ENCODE measurements around the gene OR6J1.
"Not testable (repeated sequence)": the region's sequence is repeated elsewhere in the genome, so short reads cannot be mapped to it uniquely, and the experiment has no call there.

Gene OR6J1

DNA sequence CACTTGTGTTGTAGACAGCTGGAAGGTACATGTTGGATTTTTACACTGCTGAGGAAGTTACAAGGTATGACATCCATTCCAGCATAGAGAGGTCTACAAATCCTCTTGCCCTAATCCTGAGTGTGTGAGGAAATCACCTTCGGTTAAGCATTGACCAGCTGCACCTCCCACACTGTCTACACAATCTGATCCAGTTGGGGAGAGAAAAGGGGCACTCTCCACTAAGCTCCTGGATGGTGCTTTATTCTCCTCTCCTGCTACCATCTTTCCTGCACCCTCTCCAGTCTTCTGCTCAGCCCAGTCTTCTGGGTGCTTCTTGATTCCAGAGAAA is at the start of gene OR6J1:
Gene OR6J1 (minus strand): TSS at position 48 of the 331 bp plus-strand sequence. CDS start 9,541 bp downstream, outside the sequence.
- DNase-seq: no peak

DNA sequence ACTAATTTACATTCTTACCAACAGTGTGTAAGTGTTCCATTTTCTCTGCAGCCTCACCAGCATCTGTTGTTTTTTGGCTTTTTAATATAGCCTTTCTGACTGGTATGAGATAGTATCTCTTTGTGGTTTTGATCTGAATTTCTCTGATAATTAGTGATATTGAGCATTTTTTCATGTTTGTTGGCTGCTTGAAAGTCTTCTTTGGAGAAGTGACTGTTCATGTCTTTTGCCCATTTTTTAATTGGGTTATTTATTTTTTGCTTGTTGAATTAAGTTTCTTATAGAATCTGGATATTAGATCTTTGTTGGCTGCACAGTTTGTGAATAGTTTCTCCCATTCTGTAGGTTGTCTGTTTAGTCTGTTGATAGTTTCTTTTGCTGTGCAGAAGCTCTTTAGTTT is 48.0 kb upstream of the OR6J1 start:
- no peak for DNase-seq

DNA sequence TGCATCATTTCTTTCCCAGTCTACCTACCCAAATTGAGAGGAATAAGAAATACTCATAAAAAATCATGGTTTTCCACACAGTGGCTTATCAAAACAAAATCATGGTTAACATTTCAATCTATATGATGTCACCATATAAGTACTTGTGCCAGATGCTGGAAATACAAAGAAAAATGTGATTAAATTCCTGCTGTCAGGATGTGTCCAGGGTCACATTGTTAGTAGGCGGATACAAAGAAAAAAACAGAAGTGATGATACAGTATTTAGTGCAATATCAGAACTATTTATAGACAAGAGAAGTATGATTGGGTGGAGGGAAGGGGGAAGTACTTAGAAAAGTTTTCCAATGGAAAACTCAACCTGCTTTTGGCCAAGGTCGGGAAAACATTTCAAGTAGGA is 47.0 kb upstream of the OR6J1 start:
- no peak for DNase-seq

DNA sequence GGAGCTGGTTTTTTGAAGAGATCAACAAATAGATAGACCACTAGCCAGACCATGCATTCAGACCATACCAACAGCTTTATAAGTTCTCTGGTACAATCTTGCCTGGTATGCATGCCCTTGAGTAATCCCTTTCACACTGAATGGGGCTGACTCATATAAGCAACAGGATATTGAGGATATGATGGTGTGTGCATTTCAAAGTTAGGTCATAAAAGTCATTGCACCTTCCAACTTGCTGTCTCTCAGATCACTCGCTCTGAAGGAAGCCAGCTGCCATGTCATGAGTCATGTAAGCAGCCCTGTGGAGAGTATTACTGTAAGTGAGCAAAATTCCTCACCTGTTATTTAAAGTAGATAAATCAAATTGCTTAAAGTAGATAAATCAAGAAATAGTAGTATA is 45.0 kb upstream of the OR6J1 start:
- no peak for DNase-seq

DNA sequence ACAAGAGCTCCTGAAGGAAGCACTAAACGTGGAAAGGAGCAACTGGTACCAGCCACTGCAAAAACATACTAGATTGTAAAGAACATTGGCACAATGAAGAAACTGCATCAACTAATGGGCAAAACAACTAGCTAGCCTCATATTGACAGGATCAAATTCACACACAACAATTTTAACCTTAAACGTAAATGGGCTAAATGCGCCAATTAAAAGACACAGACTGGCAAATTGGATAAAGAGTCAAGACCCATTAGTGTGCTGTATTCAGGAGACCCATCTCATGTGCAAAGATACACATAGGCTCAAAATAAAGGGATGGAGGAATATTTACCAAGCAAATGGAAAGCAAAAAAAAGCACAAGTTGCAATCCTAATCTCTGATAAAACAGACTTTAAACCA is 43.8 kb upstream of the OR6J1 start:
- not testable (repeated sequence) for DNase-seq

DNA sequence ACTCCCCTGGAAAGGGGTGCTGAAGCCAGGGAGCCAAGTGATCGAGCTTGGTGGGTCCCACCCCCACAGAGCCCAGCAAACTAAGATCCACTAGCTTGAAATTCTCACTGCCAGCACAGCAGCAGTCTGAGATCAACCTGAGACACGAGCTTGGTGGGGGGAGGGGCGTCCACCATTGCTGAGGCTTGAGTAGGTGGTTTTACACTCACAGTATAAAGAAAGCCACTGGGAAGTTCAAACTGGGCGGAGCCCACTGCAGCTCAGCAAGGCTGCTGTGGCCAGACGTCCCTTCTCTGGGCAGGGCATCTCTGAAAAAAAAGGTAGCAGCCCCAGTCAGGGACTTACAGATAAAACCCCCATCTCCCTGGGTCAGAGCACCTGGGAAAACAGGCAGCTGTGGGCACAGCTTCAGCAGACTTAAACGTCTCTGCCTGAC is 42.0 kb upstream of the OR6J1 start:
- DNase-seq: not testable (repeated sequence)

DNA sequence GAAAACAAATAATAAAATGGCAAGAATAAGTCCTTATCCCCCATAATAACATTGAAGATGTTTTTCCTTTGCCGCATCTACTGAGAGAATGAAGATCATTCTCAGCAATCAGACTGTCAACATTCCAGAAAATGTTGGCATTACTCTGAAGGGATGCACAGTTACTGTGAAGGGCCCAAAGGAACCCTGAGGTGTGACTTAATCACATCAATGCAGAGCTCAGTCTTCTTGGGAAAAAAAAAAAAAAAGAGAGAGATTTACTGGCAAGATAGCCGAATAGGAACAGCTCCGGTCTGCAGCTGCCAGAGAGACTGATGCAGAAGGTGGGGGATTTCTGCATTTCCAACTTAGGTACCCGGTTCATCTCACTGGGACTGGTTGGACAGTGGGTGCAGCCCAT is 41.3 kb upstream of the OR6J1 start:
- DNase-seq: no peak

DNA sequence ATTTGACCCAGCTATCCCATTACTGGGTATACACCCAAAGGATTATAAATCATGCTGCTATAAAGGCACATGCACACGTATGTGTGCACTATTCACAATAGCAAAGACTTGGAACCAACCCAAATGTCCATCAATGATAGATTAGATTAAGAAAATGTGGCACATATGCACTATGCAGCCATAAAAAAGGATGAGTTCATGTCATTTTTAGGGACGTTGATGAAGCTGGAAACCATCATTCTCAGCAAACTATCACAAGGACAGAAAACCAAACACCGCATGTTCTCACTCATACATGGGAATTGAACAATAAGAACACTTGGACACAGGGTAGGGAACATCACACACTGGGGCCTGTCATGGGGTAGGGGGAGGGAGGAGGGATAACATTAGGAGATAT is 39.3 kb upstream of the OR6J1 start:
- not testable (repeated sequence) for DNase-seq

DNA sequence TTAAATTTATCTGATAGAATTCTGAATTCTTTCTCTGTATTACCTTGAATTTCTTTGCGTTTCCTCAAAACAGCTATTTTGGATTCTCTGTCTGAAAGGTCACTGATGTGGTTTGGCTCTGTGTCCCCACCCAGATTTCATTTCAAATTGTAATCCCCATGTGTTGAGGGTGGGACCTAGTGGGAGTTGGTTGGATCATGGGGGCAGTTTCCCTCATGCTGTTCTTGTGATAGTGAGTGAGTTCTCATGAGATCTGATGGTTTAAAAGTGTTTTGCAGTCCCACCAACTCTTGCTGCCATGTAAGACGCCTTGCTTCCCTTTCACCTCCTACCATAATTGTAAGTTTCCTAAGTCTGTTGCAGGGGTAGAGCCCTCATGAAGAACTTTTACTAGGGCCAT is 34.1 kb upstream of the OR6J1 start:
- no peak for DNase-seq

DNA sequence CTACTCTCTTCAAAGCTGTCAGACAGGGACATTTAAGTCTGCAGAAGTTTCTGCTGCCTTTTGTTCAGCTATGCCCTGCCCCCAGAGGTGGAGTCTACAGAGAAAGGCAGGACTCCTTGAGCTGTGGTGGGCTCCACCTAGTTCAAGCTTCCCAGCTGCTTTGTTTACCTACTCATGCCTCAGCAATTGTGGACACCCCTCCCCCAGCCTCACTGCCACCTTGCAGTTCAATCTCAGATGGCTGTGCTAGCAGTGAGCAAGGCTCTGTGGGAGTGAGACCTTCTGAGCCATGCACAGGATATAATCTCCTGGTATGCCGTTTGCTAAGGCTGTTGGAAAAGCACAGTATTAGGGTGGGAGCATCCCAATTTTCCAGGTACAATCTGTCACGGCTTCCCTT is 33.4 kb upstream of the OR6J1 start:
- DNase-seq: not testable (repeated sequence)

DNA sequence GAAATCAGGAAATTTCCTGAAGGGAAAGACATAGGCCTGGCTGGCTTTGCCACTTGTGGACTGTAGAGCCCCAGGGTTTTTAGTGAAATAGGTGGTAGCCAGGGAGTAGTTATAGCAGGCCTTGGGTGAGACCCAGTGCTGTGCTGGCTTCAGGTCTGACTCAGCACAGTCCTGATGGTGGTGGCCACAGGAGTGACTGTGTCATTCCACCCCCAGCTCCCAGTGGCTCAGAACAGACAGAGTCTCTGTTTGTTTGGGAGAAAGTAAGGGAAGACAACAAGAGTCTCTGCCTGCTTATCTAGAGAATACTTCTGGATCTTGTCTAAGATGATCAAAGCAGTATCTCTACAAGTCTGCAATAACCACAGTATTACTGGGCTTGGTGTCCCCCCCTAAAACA is 27.5 kb upstream of the OR6J1 start:
- no peak for DNase-seq

DNA sequence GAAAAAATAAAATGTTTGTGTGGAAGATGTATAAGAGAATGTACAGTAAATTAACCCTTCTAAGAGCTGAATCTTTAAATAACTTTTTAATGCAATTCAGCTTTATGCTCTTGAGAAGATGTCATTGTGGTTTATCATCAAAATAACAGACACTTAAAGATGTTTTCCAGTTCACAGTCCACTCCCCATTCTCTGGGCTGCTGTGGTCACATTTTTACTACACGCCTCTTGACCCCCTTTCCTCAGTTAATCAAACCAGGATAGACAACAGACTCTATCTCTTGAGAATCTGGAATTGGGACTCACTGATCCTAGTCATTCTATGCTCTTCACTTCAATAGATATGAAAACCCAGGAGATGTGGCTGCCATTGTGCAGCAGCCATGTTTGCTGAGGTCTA is 24.7 kb upstream of the OR6J1 start:
- DNase-seq: no peak

DNA sequence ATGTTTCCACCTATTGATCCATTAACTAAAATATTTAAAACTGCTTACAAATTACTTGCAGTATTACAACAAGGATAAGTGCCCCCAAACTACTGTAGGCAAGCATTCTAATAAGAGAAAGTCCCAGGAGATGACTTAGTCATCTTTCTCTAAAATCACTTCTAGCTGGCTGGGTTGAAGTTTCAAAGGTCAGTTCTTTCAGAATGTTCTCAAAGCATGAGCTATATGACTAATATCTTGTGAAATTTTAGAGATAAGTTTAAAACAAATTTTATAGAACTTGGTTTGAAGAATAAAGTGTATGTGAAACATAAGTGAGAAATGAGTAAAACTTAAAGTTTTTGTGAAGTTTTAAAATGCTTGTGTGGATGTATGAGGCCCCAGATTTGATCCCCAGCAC is 24.3 kb upstream of the OR6J1 start:
- no peak for DNase-seq

DNA sequence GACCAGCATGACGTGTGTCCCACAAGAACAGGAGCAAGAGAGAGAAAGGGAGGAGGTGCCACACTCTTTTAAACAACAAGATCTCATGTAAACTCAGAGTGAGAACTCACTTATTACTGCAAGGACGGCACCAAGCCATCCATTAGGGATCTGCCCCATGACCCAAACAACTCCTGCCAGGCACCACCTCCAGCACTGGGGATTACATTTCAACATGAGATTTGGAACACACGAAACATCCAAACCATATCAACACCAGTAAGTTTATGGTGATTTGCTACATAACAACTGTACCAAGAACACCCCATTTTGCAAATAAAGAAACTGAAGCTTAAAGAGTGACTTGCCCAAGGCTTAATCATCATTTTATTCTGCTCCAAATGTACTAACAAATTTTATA is 23.7 kb upstream of the OR6J1 start:
- DNase-seq: no peak

DNA sequence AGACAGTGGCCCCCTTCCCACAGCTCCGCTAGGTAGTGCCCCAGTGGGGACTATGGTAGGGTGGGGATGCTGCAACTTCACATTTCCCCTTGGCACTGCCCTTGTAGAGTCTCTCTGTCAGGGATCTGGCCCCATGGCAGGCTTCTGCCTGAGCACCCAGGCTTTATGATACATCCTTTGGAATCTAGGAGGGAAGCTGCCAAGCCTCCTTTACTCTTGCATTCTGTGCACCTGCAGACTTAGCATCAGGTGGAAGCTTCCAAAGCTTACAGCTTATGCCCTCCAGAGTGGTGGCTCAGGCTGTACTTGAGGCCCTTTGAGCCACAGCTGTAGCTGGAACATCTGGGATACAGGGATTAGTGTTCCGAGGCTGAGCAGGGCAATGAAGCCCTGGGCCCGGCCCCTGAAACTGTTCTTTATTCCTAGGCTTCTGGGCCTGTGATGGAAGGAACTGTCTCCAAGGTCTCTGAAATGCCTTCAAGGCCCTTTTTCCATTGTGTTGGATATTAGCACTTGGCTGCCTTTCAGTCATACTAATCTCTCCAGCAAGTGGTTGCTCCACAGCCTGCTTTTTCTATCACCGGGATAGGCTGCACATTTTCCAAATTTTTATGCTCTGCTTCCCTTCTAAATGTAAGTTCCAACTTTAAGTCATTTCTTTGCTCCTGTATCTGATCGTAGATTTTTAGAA is 22.2 kb upstream of the OR6J1 start:
- no peak for DNase-seq

DNA sequence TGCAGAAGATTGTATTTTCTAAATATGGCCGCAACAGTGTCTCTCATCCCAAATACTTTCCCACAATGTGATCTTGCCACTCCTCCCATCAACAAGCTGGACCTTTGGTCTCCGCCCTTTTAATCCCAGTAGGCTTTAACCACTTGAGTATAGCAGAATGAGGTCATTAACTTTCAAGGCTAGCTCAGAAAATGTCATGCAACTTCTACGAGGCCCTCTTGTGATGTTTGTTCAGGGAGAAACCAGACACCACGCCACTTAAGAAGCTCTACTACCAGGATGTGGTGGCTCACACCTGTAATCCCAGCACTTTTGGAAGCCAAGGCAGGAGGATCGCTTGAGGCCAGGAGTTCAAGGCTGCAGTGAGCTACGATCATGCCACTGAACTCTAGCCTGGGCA is 20.1 kb upstream of the OR6J1 start:
- no peak for DNase-seq

DNA sequence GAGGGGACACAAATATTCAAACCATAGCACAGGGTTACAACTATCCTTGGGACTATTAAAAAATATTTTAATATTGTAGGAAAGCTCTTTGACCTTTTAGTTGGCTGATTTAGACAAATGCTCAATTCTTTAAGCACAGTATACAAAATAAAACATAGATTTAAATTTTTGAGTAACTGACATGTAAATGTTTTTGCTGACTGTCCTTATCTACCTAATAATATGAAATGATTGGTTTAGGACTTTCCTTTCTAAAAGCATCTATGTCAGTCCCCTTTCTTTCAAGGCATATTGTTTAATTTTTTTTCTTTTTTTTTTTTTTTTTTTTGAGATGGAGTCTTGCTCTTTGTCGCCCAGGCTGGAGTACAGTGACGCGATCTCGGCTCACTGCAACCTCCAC is 16.5 kb upstream of the OR6J1 start:
- no peak for DNase-seq

DNA sequence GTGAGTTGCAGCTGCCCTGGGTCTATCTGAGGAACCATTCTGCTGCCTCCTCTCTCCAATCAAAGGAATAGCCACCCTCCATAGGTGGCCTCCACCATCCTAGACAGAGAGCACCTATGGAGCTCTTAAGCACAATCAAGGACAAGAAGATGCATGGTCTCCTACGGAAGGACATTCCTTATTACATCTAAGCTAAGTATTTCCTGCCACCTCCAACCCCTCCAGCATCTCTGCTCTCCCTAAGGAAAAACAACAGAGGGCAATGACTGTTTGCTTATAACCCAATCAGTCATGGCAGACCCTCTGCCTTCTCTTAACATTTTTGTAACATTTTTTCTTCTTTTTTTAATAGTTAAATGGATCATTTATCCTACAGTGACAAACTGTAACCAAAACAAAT is 14.8 kb upstream of the OR6J1 start:
- no peak for DNase-seq

DNA sequence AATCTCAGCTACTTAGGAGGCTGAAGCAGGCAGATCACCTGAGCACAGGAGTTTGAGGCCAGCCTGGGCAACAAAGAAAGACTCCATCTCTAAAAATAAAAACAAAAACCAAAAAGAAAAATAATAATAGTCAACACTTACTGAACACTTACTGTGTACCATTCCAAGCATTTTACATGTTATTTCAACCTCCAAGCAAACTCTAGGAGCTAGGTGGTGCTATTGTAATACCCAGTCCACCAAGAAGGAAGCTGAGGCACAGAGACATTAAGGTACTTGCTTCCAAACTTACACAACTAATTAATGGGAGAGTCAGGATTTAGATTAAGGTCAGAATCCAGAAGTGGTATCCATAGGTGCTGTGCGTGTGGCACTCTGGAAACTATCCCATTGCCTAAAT is 13.7 kb upstream of the OR6J1 start:
- DNase-seq: no peak

DNA sequence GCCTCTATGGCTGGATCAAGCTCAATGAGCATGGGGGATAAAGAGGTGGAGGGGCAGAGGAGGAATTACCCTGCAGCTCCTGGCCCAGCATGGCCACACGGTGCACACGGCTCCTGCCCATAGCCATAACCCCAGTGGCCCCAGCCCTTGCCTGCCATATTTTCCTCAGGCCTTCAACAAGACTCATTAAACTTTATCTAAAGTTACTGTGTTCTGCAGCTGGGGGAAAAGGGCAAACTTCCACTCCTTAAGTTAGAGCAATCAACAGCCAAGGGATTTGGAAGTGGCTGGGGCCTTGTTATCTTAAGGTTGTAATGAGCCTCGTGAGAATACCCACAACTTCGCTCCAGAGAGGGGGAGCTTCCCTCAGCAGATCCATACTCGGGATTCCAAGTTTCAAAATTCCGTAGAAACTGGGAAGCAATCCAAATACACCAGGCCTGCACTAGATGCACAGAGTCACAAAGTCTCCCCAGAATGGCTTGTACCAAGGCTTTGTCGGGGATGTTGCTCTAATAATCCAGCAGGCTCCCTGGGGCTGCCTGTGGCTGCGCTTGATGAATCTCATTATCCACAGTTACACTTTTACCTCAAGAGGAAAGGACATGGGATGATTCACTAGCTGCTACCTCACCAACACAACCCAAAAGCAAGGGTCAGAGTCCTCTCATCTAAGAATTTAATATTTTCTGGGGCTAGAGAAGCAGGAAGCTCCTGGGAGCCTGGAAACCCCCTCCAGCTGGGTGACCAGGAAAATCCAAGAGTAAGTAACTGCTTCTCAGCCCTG is 13.0 kb upstream of the OR6J1 start:
- no peak for DNase-seq

DNA sequence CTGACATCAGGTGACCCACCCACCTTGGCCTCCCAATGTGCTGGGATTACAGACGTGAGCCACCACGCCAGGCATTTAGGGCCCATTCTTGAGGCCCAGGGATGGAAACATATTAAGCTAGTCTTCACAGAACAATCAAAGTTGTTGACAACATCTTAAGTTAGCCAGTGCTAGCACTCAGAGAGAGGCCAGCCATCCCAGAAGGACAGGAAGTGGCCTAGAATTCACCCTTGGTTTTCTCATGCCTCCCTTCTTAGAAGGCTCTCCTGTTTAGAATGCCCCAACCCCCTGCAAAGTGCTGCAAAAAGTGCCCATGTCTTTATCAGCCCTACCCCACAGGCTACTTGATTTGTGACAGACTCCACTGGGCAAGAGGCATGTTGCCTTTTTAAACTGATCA is 12.1 kb upstream of the OR6J1 start:
- no peak for DNase-seq

DNA sequence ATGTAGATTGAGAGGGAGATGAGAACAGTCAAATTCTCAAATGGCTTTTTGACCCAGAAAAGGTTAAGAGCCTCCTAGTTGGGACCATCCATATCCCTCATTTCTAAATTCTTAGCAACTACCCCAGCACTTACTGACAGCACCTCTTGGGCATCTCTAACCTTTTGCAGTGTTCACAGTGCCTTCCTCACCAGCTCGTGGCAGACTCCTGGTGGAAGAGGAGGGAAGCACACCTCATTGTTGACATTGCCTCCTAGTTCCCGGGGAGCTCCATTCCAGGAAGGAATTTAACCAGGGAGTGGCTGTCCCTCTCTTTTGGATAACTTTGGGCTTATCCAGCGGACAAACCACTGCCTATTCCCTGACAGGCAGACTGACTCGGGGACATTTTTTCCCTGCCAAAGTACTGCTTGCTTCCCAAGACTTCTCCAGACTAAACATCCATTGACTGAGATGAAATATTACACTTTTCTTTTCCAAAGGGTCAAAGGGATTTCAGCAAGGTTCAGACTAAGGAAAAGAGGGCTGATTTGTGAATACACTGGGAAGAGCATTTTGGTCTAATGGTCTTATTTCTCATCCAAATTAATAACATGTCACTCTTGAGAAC is 9.0 kb upstream of the OR6J1 start:
- DNase-seq: peak; percentile 47

DNA sequence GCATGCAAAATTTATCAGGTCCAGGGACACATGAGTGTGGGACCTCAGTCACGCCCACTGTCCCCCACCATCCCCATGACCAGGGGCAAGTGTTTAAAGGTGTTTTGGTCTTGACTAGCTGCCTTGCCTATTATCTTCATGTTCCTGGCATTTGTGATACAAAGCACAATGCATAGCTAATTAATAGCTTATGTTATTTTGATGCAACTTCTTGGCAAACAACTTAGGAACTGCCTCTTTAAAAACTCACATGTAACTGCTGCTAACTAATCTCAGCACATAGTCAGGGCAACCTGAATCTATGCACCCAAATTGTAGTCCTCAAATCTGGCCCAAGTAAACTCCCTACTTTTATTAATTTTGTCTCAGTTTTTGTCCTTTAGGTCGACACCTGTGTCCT is 7.4 kb upstream of the OR6J1 start:
- DNase-seq: no peak

DNA sequence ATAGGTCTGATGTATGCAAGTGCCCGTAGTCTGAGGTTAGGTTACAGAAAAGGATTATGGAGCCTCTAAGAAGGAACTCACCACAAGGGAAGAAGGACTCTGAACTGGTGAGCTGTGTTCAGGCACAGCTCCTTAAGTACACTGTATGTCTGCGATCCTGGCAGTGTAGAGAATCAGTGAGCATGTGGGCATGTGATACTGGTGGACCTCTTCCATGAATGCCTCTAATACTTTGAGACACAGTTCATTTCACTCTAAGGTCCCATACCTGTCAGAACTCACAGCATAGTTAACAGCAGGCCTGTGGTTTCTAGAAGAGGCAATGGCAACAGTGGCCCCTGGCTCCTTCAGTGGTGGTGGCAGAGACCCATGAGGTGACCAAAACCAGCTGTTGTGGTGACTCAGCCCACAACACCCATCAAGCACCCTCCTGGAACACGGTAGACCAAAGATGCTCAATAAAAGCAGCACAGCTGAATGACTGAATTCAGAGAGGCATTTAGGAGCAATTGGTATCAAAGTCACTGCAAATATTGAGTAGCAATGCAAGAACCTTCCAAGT is 6.9 kb upstream of the OR6J1 start:
- DNase-seq: no peak
